GM23338 (cell line): ENCODE results near the gene CACNG8. TPM values are rescaled to one million over a fixed set of nuclear protein-coding genes. Genes with fewer than 3 reads are reported as not detected.

Source experiments
- ATAC-seq: fragments of 200-7000 bp; cut with Tn5 transposase; 3 replicates; pipeline ENCODE4 v1.9.1; 2020
- DNase-seq: peaks from one replicate; pipeline ENCODE4 v3.0.0-alpha.2; 2015; ENCODE audit warnings: low spot score
- H2AFZ ChIP-seq: fragments of 200-600 bp; sonication (generic); 2 replicates; pipeline ENCODE4 v1.8.0; 2016; ENCODE audit warnings: antibody characterized with exemption, mild to moderate bottlenecking, moderate library complexity
- H3F3A ChIP-seq: fragments of 200-600 bp; sonication (generic); replicated peaks from 2 replicates; pipeline ENCODE4 v1.8.0; 2017; ENCODE audit warnings: antibody characterized with exemption, mixed run types, low read depth
- H3K27ac ChIP-seq: fragments of 200-600 bp; sonication (generic); 2 replicates; pipeline ENCODE4 v1.6.1; 2016; ENCODE audit warnings: low read depth
- H3K27me3 ChIP-seq: fragments of 200-600 bp; sonication (generic); 2 replicates; pipeline ENCODE4 v1.8.0; 2016; ENCODE audit warnings: mild to moderate bottlenecking, mixed run types, moderate library complexity; ENCODE audit not compliant: insufficient read depth
- H3K36me3 ChIP-seq: fragments of 200-600 bp; sonication (generic); 2 replicates; pipeline ENCODE4 v1.8.0; 2016; ENCODE audit warnings: mild to moderate bottlenecking; ENCODE audit not compliant: insufficient read depth
- H3K4me1 ChIP-seq: fragments of 200-600 bp; sonication (generic); 2 replicates; pipeline ENCODE4 v1.8.0; 2016; ENCODE audit warnings: mild to moderate bottlenecking, moderate library complexity; ENCODE audit not compliant: insufficient read depth
- H3K4me2 ChIP-seq: fragments of 200-600 bp; sonication (generic); 2 replicates; pipeline ENCODE4 v1.7.1; 2017; ENCODE audit warnings: mixed run types
- H3K4me3 ChIP-seq: fragments of 200-600 bp; sonication (generic); 2 replicates; pipeline ENCODE4 v1.6.1; 2016; ENCODE audit warnings: mixed run types
- H3K79me2 ChIP-seq: fragments of 200-600 bp; sonication (generic); replicated peaks from 2 replicates; pipeline ENCODE4 v1.8.0; 2017; ENCODE audit warnings: mild to moderate bottlenecking; ENCODE audit not compliant: insufficient read depth
- H3K9me2 ChIP-seq: fragments of 200-600 bp; sonication (generic); 2 replicates; pipeline ENCODE4 v1.8.0; 2017; ENCODE audit not compliant: insufficient read depth
- H4K20me1 ChIP-seq: fragments of 200-600 bp; sonication (generic); replicated peaks from 2 replicates; pipeline ENCODE4 v1.8.0; 2017; ENCODE audit warnings: mild to moderate bottlenecking; ENCODE audit not compliant: insufficient read depth
- H3K27ac Mint-ChIP-seq: 2 replicates; pipeline ENCODE4 v1.8.0; 2020; ENCODE audit warnings: inconsistent platforms, mild to moderate bottlenecking, moderate library complexity, mixed read lengths
- H3K27me3 Mint-ChIP-seq: 3 replicates; pipeline ENCODE4 v1.8.0; 2022; ENCODE audit warnings: low read depth, mild to moderate bottlenecking, moderate library complexity, mixed read lengths, inconsistent platforms; ENCODE audit not compliant: insufficient read depth, poor library complexity
- H3K36me3 Mint-ChIP-seq: 3 replicates; pipeline ENCODE4 v1.8.0; 2021; ENCODE audit warnings: low read depth, mild to moderate bottlenecking, inconsistent platforms, moderate library complexity, mixed read lengths
- H3K4me1 Mint-ChIP-seq: 3 replicates; pipeline ENCODE4 v1.8.0; 2020; ENCODE audit warnings: mild to moderate bottlenecking, inconsistent platforms, mixed read lengths
- H3K4me3 Mint-ChIP-seq: 3 replicates; pipeline ENCODE4 v1.8.0; 2021; ENCODE audit warnings: moderate library complexity, mild to moderate bottlenecking, inconsistent platforms, mixed read lengths
- H3K9me3 Mint-ChIP-seq: 3 replicates; pipeline ENCODE4 v1.8.0; 2020; ENCODE audit warnings: moderate library complexity, mild to moderate bottlenecking, inconsistent platforms, mixed read lengths
- CREB1 ChIP-seq: fragments of 250-450 bp; sonication (Bioruptor Pico); IDR thresholded peaks from 2 replicates; pipeline ENCODE4 v1.5.0; 2020; ENCODE audit warnings: low read depth, mild to moderate bottlenecking, moderate library complexity
- CTCF ChIP-seq, 2 experiments: fragments of 200-600 bp in 1 of 2; sonication (generic) in 1 of 2; conservative IDR thresholded peaks; 2 replicates each; pipeline versions ENCODE4 v1.5.1 to v1.6.1; 2016 to 2017; ENCODE audit warnings: antibody characterized with exemption in 2 of 2, low read depth in 2 of 2, mild to moderate bottlenecking in 2 of 2, moderate library complexity in 1 of 2
- EZH2 ChIP-seq: fragments of 200-600 bp; sonication (generic); IDR thresholded peaks from one replicate; pipeline ENCODE4 v1.8.0; 2017; ENCODE audit warnings: antibody characterized with exemption, mild to moderate bottlenecking, low read depth; ENCODE audit not compliant: unreplicated experiment
- EZH2phosphoT487 ChIP-seq: fragments of 200-600 bp; sonication (generic); IDR thresholded peaks from one replicate; pipeline ENCODE4 v1.8.1; 2018; ENCODE audit warnings: antibody characterized with exemption; ENCODE audit not compliant: unreplicated experiment
- JUNB ChIP-seq: IDR thresholded peaks from one replicate; pipeline ENCODE4 v1.6.1; 2016; ENCODE audit warnings: antibody characterized with exemption; ENCODE audit not compliant: unreplicated experiment
- NANOG ChIP-seq: IDR thresholded peaks from 2 replicates; pipeline ENCODE4 v1.6.1; 2016; ENCODE audit warnings: antibody characterized with exemption, borderline replicate concordance
- POLR2AphosphoS5 ChIP-seq: IDR thresholded peaks from 2 replicates; pipeline ENCODE4 v1.6.1; 2016; ENCODE audit warnings: antibody characterized with exemption, low read depth
- STAT1 ChIP-seq: IDR thresholded peaks from one replicate; pipeline ENCODE4 v1.6.1; 2016; ENCODE audit warnings: antibody characterized with exemption; ENCODE audit not compliant: unreplicated experiment
- ZNF114 ChIP-seq: fragments of 250-450 bp; sonication (Bioruptor Pico); IDR thresholded peaks from 2 replicates; pipeline ENCODE4 v1.5.0; 2020; ENCODE audit warnings: mild to moderate bottlenecking, moderate library complexity
- ZNF331 ChIP-seq: fragments of 250-450 bp; sonication (Bioruptor Pico); IDR thresholded peaks from 2 replicates; pipeline ENCODE4 v1.5.0; 2020; ENCODE audit warnings: low read depth, mild to moderate bottlenecking, moderate library complexity
- polyA plus RNA-seq: library from polyadenylated mRNA; unstranded; fragments of >200 nt; fragmentation: Nextera tagmentation; extraction: Ambion mirVana; gene quantifications from 2 replicates; pipeline ENCODE4 v1.2.1, GENCODE V29; 2016
- total RNA-seq: library from RNA; depleted of rRNA; stranded (reverse); fragments of >200 nt; shearing (Covaris generic); gene quantifications from 2 replicates; pipeline ENCODE4 v1.2.3, GENCODE V29; 2014
- TF ChIP-seq, protein P1 (sequence below): fragments of 250-450 bp; sonication (Bioruptor Pico); IDR thresholded peaks from 2 replicates; pipeline ENCODE4 v1.5.0; 2020; ENCODE audit warnings: mild to moderate bottlenecking, moderate library complexity
- TF ChIP-seq, protein P2 (sequence below): IDR thresholded peaks from one replicate; pipeline ENCODE4 v1.6.1; 2018; ENCODE audit warnings: antibody characterized with exemption; ENCODE audit not compliant: unreplicated experiment
- TF ChIP-seq, protein P3 (sequence below): IDR thresholded peaks from 2 replicates; pipeline ENCODE4 v1.6.1; 2016; ENCODE audit warnings: antibody characterized with exemption

Gene CACNG8
- total and polyA plus RNA-seq, 2 experiments from 2014 or later: 2.2 to 3.9 TPM

DNA sequence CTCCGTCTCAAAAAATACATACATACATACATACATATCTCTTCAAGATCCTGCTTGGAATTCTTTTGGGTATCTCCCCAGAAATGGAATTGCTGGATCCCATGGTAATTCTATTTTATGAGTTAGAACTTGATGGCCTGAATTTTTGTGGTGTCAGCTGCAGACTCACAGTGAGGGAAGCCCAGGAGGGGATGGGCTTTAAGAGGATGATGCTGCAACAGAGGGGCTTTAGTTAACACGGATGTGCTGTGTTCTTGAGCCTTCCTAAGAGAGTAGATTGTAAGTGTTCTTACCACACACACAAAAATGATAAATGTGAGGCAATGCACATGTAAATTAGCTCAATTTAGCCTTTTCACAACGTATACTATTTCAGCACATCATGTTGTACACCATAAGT is 60.5 kb downstream of the CACNG8 start:
- peaks cover 14% of the 10 kb centered on the region for H3K27me3 Mint-ChIP-seq
- Histone ChIP-seq H3K4me1 (peaks cover 7% of the 10 kb centered on the region; the same call in 1 of the 2 replicates), H3K27me3 (no peaks in the 10 kb centered on the region), H3K27ac (no peak overlapping the region), H3K79me2 (no peaks in the 10 kb centered on the region), H3K36me3 (no peaks in the 10 kb centered on the region), H4K20me1 (no peaks in the 10 kb centered on the region), H3K9me2 (no peaks in the 10 kb centered on the region), H2AFZ (no peak overlapping the region), H3F3A (peaks cover 12% of the 10 kb centered on the region), H3K4me3 (0 out of 2 replicates have a peak overlapping the region, but pooled peaks have one; percentile 17), H3K4me2 (peak overlapping the region; percentile 68; the same call in 1 of the 2 replicates)
- ATAC-seq: no peak
- H3K27ac Mint-ChIP-seq: no peak overlapping the region
- H3K36me3 Mint-ChIP-seq: no peaks in the 10 kb centered on the region; the same call in 2 of the 3 replicates
- H3K9me3 Mint-ChIP-seq: no peaks in the 10 kb centered on the region; the same call in 2 of the 3 replicates
- DNase-seq: no peak
- H3K4me3 Mint-ChIP-seq: no peak overlapping the region
- TF ChIP-seq, protein P1, sequence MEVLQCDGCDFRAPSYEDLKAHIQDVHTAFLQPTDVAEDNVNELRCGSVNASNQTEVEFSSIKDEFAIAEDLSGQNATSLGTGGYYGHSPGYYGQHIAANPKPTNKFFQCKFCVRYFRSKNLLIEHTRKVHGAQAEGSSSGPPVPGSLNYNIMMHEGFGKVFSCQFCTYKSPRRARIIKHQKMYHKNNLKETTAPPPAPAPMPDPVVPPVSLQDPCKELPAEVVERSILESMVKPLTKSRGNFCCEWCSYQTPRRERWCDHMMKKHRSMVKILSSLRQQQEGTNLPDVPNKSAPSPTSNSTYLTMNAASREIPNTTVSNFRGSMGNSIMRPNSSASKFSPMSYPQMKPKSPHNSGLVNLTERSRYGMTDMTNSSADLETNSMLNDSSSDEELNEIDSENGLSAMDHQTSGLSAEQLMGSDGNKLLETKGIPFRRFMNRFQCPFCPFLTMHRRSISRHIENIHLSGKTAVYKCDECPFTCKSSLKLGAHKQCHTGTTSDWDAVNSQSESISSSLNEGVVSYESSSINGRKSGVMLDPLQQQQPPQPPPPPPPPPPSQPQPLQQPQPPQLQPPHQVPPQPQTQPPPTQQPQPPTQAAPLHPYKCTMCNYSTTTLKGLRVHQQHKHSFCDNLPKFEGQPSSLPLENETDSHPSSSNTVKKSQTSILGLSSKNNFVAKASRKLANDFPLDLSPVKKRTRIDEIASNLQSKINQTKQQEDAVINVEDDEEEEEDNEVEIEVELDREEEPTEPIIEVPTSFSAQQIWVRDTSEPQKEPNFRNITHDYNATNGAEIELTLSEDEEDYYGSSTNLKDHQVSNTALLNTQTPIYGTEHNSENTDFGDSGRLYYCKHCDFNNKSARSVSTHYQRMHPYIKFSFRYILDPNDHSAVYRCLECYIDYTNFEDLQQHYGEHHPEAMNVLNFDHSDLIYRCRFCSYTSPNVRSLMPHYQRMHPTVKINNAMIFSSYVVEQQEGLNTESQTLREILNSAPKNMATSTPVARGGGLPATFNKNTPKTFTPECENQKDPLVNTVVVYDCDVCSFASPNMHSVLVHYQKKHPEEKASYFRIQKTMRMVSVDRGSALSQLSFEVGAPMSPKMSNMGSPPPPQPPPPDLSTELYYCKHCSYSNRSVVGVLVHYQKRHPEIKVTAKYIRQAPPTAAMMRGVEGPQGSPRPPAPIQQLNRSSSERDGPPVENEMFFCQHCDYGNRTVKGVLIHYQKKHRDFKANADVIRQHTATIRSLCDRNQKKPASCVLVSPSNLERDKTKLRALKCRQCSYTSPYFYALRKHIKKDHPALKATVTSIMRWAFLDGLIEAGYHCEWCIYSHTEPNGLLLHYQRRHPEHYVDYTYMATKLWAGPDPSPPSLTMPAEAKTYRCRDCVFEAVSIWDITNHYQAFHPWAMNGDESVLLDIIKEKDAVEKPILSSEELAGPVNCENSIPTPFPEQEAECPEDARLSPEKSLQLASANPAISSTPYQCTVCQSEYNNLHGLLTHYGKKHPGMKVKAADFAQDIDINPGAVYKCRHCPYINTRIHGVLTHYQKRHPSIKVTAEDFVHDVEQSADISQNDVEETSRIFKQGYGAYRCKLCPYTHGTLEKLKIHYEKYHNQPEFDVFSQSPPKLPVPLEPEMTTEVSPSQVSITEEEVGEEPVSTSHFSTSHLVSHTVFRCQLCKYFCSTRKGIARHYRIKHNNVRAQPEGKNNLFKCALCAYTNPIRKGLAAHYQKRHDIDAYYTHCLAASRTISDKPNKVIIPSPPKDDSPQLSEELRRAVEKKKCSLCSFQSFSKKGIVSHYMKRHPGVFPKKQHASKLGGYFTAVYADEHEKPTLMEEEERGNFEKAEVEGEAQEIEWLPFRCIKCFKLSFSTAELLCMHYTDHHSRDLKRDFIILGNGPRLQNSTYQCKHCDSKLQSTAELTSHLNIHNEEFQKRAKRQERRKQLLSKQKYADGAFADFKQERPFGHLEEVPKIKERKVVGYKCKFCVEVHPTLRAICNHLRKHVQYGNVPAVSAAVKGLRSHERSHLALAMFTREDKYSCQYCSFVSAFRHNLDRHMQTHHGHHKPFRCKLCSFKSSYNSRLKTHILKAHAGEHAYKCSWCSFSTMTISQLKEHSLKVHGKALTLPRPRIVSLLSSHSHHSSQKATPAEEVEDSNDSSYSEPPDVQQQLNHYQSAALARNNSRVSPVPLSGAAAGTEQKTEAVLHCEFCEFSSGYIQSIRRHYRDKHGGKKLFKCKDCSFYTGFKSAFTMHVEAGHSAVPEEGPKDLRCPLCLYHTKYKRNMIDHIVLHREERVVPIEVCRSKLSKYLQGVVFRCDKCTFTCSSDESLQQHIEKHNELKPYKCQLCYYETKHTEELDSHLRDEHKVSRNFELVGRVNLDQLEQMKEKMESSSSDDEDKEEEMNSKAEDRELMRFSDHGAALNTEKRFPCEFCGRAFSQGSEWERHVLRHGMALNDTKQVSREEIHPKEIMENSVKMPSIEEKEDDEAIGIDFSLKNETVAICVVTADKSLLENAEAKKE (CRISPR knock-in tag): no peak
- no peak for TF ChIP-seq EZH2
- no peak for TF ChIP-seq JUNB
- TF ChIP-seq STAT1: no peak
- TF ChIP-seq NANOG: no peak
- TF ChIP-seq EZH2phosphoT487: no peak
- no peak for TF ChIP-seq CREB1 (CRISPR knock-in tag)
- no peak for TF ChIP-seq CTCF (conservative IDR thresholded peaks at IDR 0.05; ENCODE audit: low read depth in 2 of 2)
- TF ChIP-seq ZNF331 (CRISPR knock-in tag): no peak
- TF ChIP-seq ZNF114: no peak
- TF ChIP-seq POLR2AphosphoS5: no peak
- TF ChIP-seq, protein P2, sequence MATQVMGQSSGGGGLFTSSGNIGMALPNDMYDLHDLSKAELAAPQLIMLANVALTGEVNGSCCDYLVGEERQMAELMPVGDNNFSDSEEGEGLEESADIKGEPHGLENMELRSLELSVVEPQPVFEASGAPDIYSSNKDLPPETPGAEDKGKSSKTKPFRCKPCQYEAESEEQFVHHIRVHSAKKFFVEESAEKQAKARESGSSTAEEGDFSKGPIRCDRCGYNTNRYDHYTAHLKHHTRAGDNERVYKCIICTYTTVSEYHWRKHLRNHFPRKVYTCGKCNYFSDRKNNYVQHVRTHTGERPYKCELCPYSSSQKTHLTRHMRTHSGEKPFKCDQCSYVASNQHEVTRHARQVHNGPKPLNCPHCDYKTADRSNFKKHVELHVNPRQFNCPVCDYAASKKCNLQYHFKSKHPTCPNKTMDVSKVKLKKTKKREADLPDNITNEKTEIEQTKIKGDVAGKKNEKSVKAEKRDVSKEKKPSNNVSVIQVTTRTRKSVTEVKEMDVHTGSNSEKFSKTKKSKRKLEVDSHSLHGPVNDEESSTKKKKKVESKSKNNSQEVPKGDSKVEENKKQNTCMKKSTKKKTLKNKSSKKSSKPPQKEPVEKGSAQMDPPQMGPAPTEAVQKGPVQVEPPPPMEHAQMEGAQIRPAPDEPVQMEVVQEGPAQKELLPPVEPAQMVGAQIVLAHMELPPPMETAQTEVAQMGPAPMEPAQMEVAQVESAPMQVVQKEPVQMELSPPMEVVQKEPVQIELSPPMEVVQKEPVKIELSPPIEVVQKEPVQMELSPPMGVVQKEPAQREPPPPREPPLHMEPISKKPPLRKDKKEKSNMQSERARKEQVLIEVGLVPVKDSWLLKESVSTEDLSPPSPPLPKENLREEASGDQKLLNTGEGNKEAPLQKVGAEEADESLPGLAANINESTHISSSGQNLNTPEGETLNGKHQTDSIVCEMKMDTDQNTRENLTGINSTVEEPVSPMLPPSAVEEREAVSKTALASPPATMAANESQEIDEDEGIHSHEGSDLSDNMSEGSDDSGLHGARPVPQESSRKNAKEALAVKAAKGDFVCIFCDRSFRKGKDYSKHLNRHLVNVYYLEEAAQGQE: no peak
- TF ChIP-seq, protein P3, sequence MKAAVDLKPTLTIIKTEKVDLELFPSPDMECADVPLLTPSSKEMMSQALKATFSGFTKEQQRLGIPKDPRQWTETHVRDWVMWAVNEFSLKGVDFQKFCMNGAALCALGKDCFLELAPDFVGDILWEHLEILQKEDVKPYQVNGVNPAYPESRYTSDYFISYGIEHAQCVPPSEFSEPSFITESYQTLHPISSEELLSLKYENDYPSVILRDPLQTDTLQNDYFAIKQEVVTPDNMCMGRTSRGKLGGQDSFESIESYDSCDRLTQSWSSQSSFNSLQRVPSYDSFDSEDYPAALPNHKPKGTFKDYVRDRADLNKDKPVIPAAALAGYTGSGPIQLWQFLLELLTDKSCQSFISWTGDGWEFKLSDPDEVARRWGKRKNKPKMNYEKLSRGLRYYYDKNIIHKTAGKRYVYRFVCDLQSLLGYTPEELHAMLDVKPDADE: no peak
- peaks cover 16% of the 10 kb centered on the region for H3K4me1 Mint-ChIP-seq
